HAP-1 (cell line): ENCODE results near the gene SPRR1B.
"Not testable (repeated sequence)": the region's sequence is repeated elsewhere in the genome, so short reads cannot be mapped to it uniquely, and the experiment has no call there.

Source experiments
- DNase-seq, 2 experiments: peaks; one replicate each; pipeline ENCODE4 v3.0.0-alpha.2; 2016 to 2020; ENCODE audit warnings: low spot score in 2 of 2
- H3K27me3 ChIP-seq: fragments of 250-450 bp; sonication (Bioruptor Pico); 2 replicates; pipeline ENCODE4 v1.5.1; 2020; ENCODE audit warnings: low read depth, mild to moderate bottlenecking, moderate library complexity
- H3K36me3 ChIP-seq: fragments of 250-450 bp; sonication (Bioruptor Pico); replicated peaks from 2 replicates; pipeline ENCODE4 v1.5.1; 2020; ENCODE audit warnings: mild to moderate bottlenecking
- H3K4me1 ChIP-seq: fragments of 250-450 bp; sonication (Bioruptor Pico); 2 replicates; pipeline ENCODE4 v1.5.1; 2020; ENCODE audit warnings: mild to moderate bottlenecking
- H3K4me3 ChIP-seq: fragments of 250-450 bp; sonication (Bioruptor Pico); 2 replicates; pipeline ENCODE4 v1.5.1; 2020; ENCODE audit warnings: mild to moderate bottlenecking, moderate library complexity
- H3K9me3 ChIP-seq: fragments of 250-450 bp; sonication (Bioruptor Pico); 2 replicates; pipeline ENCODE4 v1.5.1; 2020; ENCODE audit warnings: mild to moderate bottlenecking, moderate library complexity
- in situ Hi-C: fragments of 300-500 bp; cut with MboI; formaldehyde crosslinking; loops from 3 replicates; pipeline ENCODE4 v1.14.3; 2020; ENCODE audit warnings: low sequenced_read_pairs, inconsistent platforms, mixed read lengths

Gene SPRR1B

DNA sequence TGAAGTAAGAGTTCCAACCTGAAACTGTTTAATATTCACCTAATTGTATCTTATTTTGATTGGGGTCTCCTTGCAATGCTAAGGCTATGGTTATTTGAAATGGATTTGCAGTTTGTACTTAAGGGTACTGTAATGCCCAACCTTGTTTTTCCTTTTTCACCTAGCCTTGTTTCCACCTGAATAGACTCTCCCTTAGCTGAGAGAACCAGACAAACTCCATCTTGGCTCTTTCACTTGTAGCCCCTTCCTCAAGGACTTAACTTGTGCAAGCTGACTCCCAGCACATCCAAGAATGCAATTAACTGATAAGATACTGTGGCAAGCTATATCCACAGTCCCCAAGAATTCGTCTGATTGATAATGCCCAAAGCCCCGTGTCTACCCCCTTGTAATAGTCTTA is 9.2 kb upstream of the SPRR1B start:
- H3K9me3 ChIP-seq, H3K4me1 ChIP-seq, in situ Hi-C loops, DNase-seq, H3K4me3 ChIP-seq, H3K36me3 ChIP-seq, H3K27me3 ChIP-seq: not testable (repeated sequence)

DNA sequence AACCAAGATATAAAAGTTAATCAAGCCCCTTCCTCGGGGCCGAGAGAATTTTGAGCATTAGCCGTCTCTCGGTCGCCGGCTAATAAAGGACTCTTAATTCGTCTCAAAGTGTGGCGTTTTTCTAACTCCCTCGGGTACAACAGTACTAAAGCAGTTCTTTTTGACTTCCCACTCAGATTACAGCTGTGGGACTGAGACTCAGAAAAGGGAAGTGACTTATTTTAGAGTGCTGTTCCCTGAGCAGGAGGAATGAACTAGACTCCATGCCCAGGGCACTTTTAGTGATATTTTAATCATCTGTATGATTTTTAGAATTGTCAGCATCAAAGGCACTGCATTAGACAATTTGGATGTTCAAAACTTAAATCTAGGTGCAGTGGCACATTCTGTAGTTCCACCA is 8.7 kb upstream of the SPRR1B start:
- DNase-seq, H3K9me3 ChIP-seq, in situ Hi-C loops, H3K36me3 ChIP-seq, H3K4me3 ChIP-seq, H3K27me3 ChIP-seq, H3K4me1 ChIP-seq: not testable (repeated sequence)

DNA sequence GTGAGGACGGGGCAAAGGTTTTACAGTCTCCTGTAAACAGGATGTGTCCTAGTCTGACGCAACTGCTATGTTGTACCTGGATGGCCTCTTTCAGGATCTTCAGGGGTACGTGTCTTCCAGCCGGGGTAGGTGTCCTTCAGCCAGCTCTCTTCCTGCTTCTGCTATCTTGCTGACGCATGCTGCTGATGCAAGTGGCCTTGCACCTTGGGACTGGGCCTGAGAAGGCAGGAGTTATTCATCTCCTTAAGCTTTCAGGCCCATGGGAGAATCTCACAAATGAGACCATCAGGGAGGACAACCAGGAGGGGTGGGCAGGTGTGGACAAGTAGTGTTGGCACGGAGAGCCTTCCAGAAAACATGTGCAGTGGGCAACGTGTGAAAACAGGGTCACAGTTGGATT is 7.9 kb upstream of the SPRR1B start:
- no peak for DNase-seq
- in situ Hi-C loops, result no loop called here
- Histone ChIP-seq H3K27me3 (no peaks in the 10 kb centered on the region), H3K4me1 (no peaks in the 10 kb centered on the region), H3K36me3 (no peaks in the 10 kb centered on the region), H3K9me3 (no peaks in the 10 kb centered on the region), H3K4me3 (no peak overlapping the region)

DNA sequence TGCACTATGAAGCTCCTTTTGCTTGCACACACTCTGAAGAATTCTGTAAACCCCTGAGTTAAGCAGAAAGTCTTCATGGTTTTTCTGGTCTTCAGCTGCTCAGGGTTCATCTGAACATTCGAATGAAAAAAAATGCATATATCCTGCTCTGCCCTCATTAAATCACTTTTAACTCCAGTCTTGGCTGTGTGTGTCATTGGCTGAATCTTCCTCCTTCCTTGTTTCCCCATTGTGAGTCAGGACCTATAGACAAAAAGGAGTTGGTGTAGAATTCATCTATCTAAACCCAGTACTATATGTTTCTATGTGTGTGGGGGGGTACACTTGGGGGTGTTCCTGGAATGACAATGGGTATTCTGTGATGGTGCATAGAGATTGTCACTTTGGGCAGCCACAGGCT is 6.6 kb upstream of the SPRR1B start:
- Histone ChIP-seq H3K27me3 (no peaks in the 10 kb centered on the region), H3K4me3 (no peak overlapping the region), H3K4me1 (no peaks in the 10 kb centered on the region), H3K9me3 (no peaks in the 10 kb centered on the region), H3K36me3 (no peaks in the 10 kb centered on the region)
- DNase-seq, result no peak
- in situ Hi-C loops, result no loop called here

DNA sequence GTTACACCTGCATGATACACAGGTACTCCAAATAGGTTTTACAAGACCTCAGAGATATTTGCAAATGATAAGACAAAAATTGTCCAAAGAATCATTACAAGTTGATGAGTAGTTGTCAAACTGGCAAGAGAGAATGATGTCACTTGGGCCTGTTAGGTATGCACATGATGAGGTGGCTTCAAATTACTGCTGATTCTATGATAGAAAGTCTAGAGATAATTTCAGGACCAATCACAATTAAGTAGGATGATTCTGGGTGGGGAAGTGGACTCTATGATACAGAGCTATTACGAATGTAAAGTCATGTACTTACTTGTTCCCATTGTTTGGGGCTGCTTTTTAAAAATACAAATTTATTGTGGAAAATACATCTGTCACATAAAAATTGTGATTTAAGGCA is 5.2 kb upstream of the SPRR1B start:
- in situ Hi-C loops, result no loop called here
- H3K36me3 ChIP-seq, result no peaks in the 10 kb centered on the region

DNA sequence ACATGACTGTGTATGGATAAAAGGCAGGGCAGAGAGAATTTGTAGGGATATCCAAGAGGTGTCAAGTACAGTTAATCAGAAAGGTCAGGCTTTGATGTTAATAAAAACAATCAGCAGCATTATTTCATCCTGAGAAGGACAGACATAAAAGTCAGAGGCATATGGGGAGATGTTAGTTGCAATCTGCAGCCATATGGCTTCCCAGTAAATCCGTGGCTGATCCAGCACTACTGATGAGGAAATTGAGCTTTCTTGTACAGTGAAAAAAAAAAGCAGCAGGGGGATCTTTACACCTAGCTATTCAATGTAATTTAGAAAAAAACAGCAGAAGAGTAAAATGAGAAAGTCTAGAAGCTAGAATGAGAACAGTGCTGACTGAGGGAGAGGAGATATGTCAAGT is 2.2 kb upstream of the SPRR1B start:
- DNase-seq, result no peak
- Histone ChIP-seq H3K4me3 (no peak overlapping the region), H3K9me3 (no peaks in the 10 kb centered on the region), H3K36me3 (no peaks in the 10 kb centered on the region), H3K4me1 (no peaks in the 10 kb centered on the region), H3K27me3 (no peaks in the 10 kb centered on the region)
- in situ Hi-C loops, result no loop called here

More for the DNA sequence above, 5.2 kb upstream of the SPRR1B start:
- no peak overlapping the region for H3K4me3 ChIP-seq
- H3K4me1 ChIP-seq, result no peaks in the 10 kb centered on the region
- H3K27me3 ChIP-seq, result no peaks in the 10 kb centered on the region
- DNase-seq, result no peak
- no peaks in the 10 kb centered on the region for H3K9me3 ChIP-seq

DNA sequence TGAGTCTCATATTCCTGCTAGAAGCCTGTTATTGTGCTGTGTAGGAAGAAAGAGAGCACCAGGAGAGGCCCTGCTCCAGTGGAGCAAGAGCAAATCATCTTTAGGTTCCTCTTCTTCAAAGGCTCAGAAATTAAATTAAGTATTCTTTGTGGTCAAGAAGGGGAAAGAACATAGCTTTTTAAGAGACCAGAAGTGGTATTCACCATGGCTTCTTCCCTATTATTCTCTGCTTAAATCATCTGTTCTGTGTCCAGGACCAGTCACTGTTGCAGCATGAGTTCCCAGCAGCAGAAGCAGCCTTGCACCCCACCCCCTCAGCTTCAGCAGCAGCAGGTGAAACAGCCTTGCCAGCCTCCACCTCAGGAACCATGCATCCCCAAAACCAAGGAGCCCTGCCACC is 1.1 kb downstream of the SPRR1B start:
- no peak overlapping the region for H3K4me3 ChIP-seq
- H3K27me3 ChIP-seq, result no peaks in the 10 kb centered on the region
- in situ Hi-C loops, result no loop called here
- DNase-seq, result no peak
- H3K36me3 ChIP-seq, result no peaks in the 10 kb centered on the region
- H3K4me1 ChIP-seq, result no peaks in the 10 kb centered on the region
- no peaks in the 10 kb centered on the region for H3K9me3 ChIP-seq

DNA sequence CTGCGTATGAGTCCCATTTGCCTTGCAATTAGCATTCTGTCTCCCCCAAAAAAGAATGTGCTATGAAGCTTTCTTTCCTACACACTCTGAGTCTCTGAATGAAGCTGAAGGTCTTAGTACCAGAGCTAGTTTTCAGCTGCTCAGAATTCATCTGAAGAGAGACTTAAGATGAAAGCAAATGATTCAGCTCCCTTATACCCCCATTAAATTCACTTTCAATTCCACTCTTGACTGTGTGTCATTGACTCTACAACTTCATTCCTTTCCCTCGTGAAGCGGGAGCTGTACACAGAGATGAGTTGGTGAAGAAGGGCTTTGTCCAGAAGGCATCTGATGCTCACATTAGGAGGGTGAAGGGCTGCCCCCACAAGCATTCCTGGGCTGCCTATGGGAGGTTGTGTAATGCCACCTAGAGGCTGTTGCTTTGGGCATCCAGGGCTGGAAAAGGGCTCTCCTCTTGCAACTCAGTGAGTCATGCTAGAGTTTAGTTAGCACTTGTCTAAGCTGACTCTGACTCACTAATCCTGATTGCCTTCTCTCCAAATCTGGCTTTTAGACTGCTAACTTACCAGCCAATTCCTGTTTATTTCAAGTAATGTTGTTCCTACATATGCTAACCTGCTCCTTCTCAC is 1.8 kb downstream of the SPRR1B start:
- Histone ChIP-seq H3K27me3 (no peaks in the 10 kb centered on the region), H3K9me3 (no peaks in the 10 kb centered on the region), H3K36me3 (no peaks in the 10 kb centered on the region), H3K4me3 (no peak overlapping the region), H3K4me1 (no peaks in the 10 kb centered on the region)
- in situ Hi-C loops, result no loop called here
- DNase-seq, result no peak

DNA sequence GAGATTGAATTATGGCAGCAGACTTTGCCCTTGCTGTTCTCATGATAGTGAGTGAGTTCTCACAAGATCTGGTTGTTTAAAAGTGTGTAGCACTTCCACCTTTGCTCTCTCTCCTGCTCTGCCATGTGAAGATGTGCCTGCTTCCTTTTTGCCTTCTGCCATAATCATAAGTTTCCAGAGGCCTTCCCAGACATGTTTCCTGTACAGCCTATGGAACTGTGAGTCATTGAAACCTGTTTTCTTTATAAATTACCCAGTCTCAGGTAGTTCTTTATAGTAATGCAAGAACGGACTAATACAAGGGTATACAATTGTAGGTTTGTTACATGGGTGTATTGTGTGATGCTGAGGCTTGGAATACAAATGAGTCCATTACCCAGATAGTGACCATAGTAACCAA is 4.2 kb downstream of the SPRR1B start:
- Histone ChIP-seq H3K4me3 (no peak overlapping the region), H3K4me1 (no peaks in the 10 kb centered on the region), H3K36me3 (no peaks in the 10 kb centered on the region), H3K27me3 (no peaks in the 10 kb centered on the region), H3K9me3 (no peaks in the 10 kb centered on the region)
- in situ Hi-C loops, result no loop called here
- DNase-seq, result no peak

DNA sequence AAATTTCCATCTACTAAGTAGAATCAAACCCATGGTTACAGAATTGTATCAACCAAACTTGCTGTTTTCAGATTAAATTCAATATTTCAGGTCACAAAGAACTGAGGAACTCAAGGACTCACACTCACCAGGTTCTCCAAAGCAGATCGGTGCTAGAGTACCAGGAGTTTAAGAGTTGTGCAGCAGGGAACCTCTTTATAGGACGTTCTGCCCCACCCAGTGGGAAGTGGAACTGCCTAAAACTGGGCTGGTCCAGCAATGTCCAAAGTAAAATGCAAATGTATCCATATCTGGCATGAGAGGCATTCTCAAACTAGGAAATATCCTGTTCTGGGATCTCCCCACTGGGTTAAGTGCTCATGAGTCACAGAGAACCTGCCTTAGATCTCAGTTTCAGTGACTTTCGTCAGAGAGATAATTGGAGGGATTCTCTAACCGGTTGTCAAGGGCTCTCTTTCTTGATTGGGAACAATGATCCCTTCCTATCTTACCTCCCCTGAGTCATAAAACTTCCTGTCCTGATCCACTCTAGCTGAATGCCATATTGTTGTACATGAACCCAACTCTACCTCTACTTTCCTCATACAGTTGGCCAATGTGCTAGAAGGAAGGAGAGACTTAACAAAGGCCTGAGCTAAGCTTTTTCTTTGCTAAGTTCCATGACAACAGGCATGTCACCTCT is 10.1 kb downstream of the SPRR1B start, which contains the start of gene SPRR2D:
SPRR2D (minus strand) TSS at position 171 of the 682 bp plus-strand sequence. CDS start 774 bp downstream, outside the sequence.
- DNase-seq, result no peak
- no peaks in the 10 kb centered on the region for H3K27me3 ChIP-seq
- in situ Hi-C loops, result no loop called here
- H3K4me1 ChIP-seq, result no peaks in the 10 kb centered on the region
- H3K4me3 ChIP-seq, result no peak within 1 kb of the TSS
- H3K36me3 ChIP-seq, result no peaks in the 10 kb centered on the region
- H3K9me3 ChIP-seq, result no peaks in the 10 kb centered on the region

DNA sequence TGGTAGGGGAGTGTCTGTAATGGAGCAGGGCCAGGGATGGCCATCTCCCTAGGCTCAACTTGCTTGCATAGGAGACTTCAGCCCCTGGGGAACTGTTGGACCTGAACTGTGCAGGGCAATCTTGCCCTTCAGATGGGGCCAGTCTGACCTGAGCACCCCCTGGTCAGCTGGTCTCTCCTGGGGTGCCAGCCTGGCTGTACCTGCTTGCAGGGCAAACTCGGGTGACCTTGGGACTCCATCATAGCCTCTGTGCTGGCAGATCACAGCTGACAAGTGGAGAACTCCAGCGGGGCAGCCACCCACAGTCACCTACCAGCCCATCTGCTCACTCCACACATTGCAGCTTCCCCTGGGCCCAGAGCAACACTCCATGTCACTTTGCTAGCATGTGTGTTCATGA is 18.2 kb downstream of the SPRR1B start:
- no peak for DNase-seq
- H3K36me3 ChIP-seq, result no peaks in the 10 kb centered on the region
- H3K4me3 ChIP-seq, result no peak overlapping the region
- H3K9me3 ChIP-seq, result no peaks in the 10 kb centered on the region
- no peaks in the 10 kb centered on the region for H3K4me1 ChIP-seq
- H3K27me3 ChIP-seq, result no peaks in the 10 kb centered on the region
- in situ Hi-C loops, result no loop called here

DNA sequence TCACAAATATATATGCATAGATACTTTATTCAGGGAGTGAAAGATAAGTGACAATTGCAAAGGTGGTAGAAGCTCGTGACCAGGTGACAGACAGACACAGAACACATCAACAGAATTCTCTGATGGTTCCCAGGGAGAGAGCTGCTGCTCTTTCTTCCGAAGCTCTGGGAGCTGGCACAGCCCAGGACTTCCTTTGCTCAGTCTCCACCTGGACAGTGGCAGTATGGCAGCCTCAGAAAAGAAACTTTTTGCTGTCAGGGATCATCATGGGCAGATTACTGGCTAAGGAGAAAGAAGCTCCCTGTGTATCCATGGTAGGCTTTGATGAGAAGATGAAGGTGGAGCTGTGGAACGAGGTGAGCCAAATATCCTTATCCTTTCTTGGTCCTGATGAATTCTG is 25.1 kb downstream of the SPRR1B start:
- H3K9me3 ChIP-seq, H3K4me3 ChIP-seq, DNase-seq, in situ Hi-C loops, H3K27me3 ChIP-seq, H3K4me1 ChIP-seq, H3K36me3 ChIP-seq: not testable (repeated sequence)

DNA sequence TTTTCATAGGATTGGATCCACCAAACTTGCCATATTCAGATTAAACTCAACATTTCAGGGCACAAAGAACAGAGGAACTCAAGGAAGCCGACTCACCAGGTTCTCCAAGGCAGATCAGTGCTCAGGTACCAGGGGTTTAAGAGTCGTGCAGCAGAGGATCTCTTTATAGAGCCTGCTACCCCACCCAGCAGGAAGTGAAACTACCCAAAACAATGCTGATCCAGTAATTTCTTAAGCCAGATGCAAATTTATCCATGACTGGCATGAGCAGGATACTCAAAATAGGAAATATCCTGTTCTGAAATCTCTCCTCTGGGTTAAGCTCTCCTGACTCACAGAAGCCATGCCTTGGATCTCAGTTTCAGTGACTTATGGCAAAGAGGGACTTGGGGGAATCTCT is 26.4 kb downstream of the SPRR1B start, which contains the start of gene SPRR2A:
SPRR2A (minus strand) TSS at position 138 of the 400 bp plus-strand sequence. CDS start 777 bp downstream, outside the sequence.
- in situ Hi-C loops, result no loop called here
- Histone ChIP-seq H3K27me3 (no peaks in the 10 kb centered on the region), H3K36me3 (no peaks in the 10 kb centered on the region), H3K4me1 (no peaks in the 10 kb centered on the region), H3K4me3 (no peak within 1 kb of the TSS), H3K9me3 (no peaks in the 10 kb centered on the region)
- DNase-seq, result no peak

DNA sequence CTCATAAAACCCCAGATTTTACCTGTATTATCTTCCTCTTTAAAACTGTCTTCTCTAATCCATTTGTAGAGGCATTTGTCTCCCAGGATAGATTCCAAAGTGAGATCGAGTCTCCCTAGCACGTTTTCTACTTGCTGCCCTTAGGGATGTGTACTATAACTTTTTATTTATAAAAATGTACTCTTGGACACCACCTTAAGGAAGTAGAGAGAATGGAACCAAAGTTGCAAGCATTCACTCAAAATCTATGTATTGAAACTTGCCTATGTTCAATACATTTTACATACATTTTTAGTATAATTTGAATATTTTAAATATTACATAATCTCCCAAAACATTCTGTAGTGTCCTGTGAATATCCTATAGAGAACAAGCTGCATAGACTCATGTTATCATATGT is 27.2 kb downstream of the SPRR1B start:
- DNase-seq, result no peak
- Histone ChIP-seq H3K4me1 (no peaks in the 10 kb centered on the region), H3K9me3 (no peaks in the 10 kb centered on the region), H3K36me3 (no peaks in the 10 kb centered on the region), H3K4me3 (no peak overlapping the region), H3K27me3 (no peaks in the 10 kb centered on the region)
- in situ Hi-C loops, result no loop called here
